ENCODE data around the gene NTRK3.

The NTRK3 gene

DNA sequence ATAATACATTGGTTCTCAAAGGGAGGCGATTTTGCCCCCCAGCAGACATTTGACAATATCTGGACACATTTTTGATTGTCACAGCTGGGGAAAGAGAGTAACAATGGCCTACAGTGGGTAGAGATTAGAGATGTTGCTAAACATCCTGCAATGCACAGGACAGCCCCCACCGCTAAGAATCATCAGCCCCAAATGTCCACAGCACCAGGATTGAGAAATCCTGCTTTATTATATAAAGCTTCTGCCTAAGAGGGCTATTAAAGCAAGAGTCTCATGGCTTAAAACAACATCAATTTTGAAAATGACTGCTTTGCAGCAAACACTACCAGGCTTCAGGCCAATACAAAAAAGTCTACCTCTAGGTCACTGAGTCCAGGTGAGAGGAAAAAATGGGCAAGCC, 68.2 kb downstream of the NTRK3 start:
- H3K9me3 ChIP-seq (ENCODE audit: control insufficient read depth in 2 of 2, low read length in 2 of 2) = no peaks in the 10 kb centered on the region
- no peak overlapping the region for H3K9ac ChIP-seq (ENCODE audit: low read depth in 1 of 2, low read length in 2 of 2)
- H3K27ac ChIP-seq (ENCODE audit: low read depth in 2 of 2, low read length in 2 of 2) = no peak overlapping the region
- H3K4me1 ChIP-seq (ENCODE audit: control insufficient read depth in 2 of 2, insufficient read depth in 2 of 2, low read length in 2 of 2) = no peaks in the 10 kb centered on the region
- no peaks in the 10 kb centered on the region for H3K36me3 ChIP-seq (ENCODE audit: control insufficient read depth in 2 of 2, insufficient read depth in 2 of 2, low read length in 2 of 2)
- no peaks in the 10 kb centered on the region for H3K27me3 ChIP-seq (ENCODE audit: control insufficient read depth in 2 of 2, insufficient read depth in 2 of 2, low read length in 2 of 2)
- H3K4me3 ChIP-seq (ENCODE audit: low read length in 2 of 2) = no peak overlapping the region

DNA sequence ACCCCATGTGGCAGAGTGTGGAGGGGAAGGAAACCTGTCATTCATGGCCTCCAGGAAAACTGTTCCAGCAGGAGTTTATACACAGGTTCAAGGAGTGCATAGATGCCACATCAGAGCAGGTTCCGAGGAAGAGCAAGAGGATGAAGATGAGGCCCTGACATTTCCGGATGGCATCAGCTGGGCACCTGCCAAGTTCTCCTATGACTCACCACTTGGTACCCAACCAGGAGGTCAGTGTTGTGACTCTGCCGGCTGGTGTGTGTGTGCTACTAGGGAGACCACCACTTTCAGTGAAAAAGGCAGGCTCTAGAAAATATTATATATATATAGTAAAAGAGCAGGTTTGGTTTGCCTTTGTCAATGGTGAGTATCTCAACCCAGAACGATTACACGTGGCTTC, 69.3 kb downstream of the NTRK3 start:
- Histone ChIP-seq H3K27me3 (ENCODE audit: control insufficient read depth in 2 of 2, insufficient read depth in 2 of 2, low read length in 2 of 2) (no peaks in the 10 kb centered on the region), H3K36me3 (ENCODE audit: control insufficient read depth in 2 of 2, insufficient read depth in 2 of 2, low read length in 2 of 2) (no peaks in the 10 kb centered on the region), H3K9me3 (ENCODE audit: control insufficient read depth in 2 of 2, low read length in 2 of 2) (no peaks in the 10 kb centered on the region), H3K9ac (ENCODE audit: low read depth in 1 of 2, low read length in 2 of 2) (no peak overlapping the region), H3K4me3 (ENCODE audit: low read length in 2 of 2) (no peak overlapping the region), H3K4me1 (ENCODE audit: control insufficient read depth in 2 of 2, insufficient read depth in 2 of 2, low read length in 2 of 2) (no peaks in the 10 kb centered on the region), H3K27ac (ENCODE audit: low read depth in 2 of 2, low read length in 2 of 2) (no peak overlapping the region)

GRCh38 chr15:88185584-88185983, 71.0 kb downstream of the NTRK3 start:
- Histone ChIP-seq H3K9ac (ENCODE audit: low read depth in 1 of 2, low read length in 2 of 2) (no peak overlapping the region), H3K4me3 (ENCODE audit: low read length in 2 of 2) (no peak overlapping the region), H3K36me3 (ENCODE audit: control insufficient read depth in 2 of 2, insufficient read depth in 2 of 2, low read length in 2 of 2) (no peaks in the 10 kb centered on the region), H3K27me3 (ENCODE audit: control insufficient read depth in 2 of 2, insufficient read depth in 2 of 2, low read length in 2 of 2) (no peaks in the 10 kb centered on the region), H3K4me1 (ENCODE audit: control insufficient read depth in 2 of 2, insufficient read depth in 2 of 2, low read length in 2 of 2) (no peaks in the 10 kb centered on the region), H3K9me3 (ENCODE audit: control insufficient read depth in 2 of 2, low read length in 2 of 2) (no peaks in the 10 kb centered on the region), H3K27ac (ENCODE audit: low read depth in 2 of 2, low read length in 2 of 2) (no peak overlapping the region)

DNA sequence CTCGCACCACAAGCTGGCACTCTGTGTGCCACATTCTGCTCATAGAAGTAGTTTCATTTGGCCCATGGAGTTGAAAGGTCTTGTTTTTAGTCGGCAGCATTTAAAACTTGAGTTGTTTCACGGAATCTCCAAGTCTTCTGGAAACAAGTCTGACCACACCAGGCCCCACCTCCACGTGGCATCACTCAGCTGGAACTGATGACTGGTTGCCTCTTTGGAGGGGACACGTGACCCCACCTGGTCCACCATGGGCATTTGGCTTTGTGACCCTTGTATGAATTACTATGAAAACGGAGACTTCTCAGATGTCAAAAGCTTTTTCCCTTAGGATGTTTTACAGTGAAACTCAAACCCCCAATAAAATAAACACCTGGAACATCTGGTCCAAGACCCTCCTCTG, 74.9 kb downstream of the NTRK3 start:
- Histone ChIP-seq H3K27me3 (ENCODE audit: control insufficient read depth in 2 of 2, insufficient read depth in 2 of 2, low read length in 2 of 2) (no peaks in the 10 kb centered on the region), H3K4me3 (ENCODE audit: low read length in 2 of 2) (no peak overlapping the region), H3K36me3 (ENCODE audit: control insufficient read depth in 2 of 2, insufficient read depth in 2 of 2, low read length in 2 of 2) (no peaks in the 10 kb centered on the region), H3K4me1 (ENCODE audit: control insufficient read depth in 2 of 2, insufficient read depth in 2 of 2, low read length in 2 of 2) (no peaks in the 10 kb centered on the region), H3K9ac (ENCODE audit: low read depth in 1 of 2, low read length in 2 of 2) (no peak overlapping the region), H3K9me3 (ENCODE audit: control insufficient read depth in 2 of 2, low read length in 2 of 2) (no peaks in the 10 kb centered on the region), H3K27ac (ENCODE audit: low read depth in 2 of 2, low read length in 2 of 2) (no peak overlapping the region)

- Histone ChIP-seq H3K9ac (ENCODE audit: low read depth in 1 of 2, low read length in 2 of 2) (no peak overlapping the region), H3K36me3 (ENCODE audit: control insufficient read depth in 2 of 2, insufficient read depth in 2 of 2, low read length in 2 of 2) (no peaks in the 10 kb centered on the region), H3K4me1 (ENCODE audit: control insufficient read depth in 2 of 2, insufficient read depth in 2 of 2, low read length in 2 of 2) (no peaks in the 10 kb centered on the region), H3K4me3 (ENCODE audit: low read length in 2 of 2) (no peak overlapping the region), H3K9me3 (ENCODE audit: control insufficient read depth in 2 of 2, low read length in 2 of 2) (no peaks in the 10 kb centered on the region), H3K27ac (ENCODE audit: low read depth in 2 of 2, low read length in 2 of 2) (no peak overlapping the region), H3K27me3 (ENCODE audit: control insufficient read depth in 2 of 2, insufficient read depth in 2 of 2, low read length in 2 of 2) (no peaks in the 10 kb centered on the region)
These were observed 77.0 kb downstream of the NTRK3 start for GRCh38 chr15:88179562-88179961.

DNA sequence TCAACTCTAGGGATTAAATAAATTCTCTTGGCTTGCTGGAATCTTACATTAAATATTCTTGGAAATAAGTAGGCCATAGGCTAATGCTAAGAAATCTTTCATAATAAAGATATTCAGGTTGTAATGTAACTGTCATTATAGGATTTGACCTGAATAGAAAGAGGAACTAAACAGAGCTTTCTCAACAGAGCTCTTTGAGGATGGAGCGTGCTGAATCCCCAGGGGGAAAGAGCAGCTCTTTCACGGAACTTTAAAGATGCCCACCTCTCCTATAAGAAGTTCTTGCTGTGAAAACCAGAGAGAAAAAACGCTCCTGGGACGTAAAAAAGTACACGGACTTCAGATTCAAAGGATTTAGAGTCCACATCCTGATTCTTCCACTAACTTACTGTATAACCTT, 77.9 kb downstream of the NTRK3 start:
- Histone ChIP-seq H3K27me3 (ENCODE audit: control insufficient read depth in 2 of 2, insufficient read depth in 2 of 2, low read length in 2 of 2) (no peaks in the 10 kb centered on the region), H3K9me3 (ENCODE audit: control insufficient read depth in 2 of 2, low read length in 2 of 2) (no peaks in the 10 kb centered on the region), H3K36me3 (ENCODE audit: control insufficient read depth in 2 of 2, insufficient read depth in 2 of 2, low read length in 2 of 2) (no peaks in the 10 kb centered on the region), H3K4me3 (ENCODE audit: low read length in 2 of 2) (no peak overlapping the region), H3K4me1 (ENCODE audit: control insufficient read depth in 2 of 2, insufficient read depth in 2 of 2, low read length in 2 of 2) (no peaks in the 10 kb centered on the region), H3K27ac (ENCODE audit: low read depth in 2 of 2, low read length in 2 of 2) (no peak overlapping the region), H3K9ac (ENCODE audit: low read depth in 1 of 2, low read length in 2 of 2) (no peak overlapping the region)

- Histone ChIP-seq H3K27me3 (ENCODE audit: control insufficient read depth in 2 of 2, insufficient read depth in 2 of 2, low read length in 2 of 2) (no peaks in the 10 kb centered on the region), H3K36me3 (ENCODE audit: control insufficient read depth in 2 of 2, insufficient read depth in 2 of 2, low read length in 2 of 2) (no peaks in the 10 kb centered on the region), H3K4me1 (ENCODE audit: control insufficient read depth in 2 of 2, insufficient read depth in 2 of 2, low read length in 2 of 2) (no peaks in the 10 kb centered on the region), H3K9ac (ENCODE audit: low read depth in 1 of 2, low read length in 2 of 2) (no peak overlapping the region), H3K27ac (ENCODE audit: low read depth in 2 of 2, low read length in 2 of 2) (no peak overlapping the region), H3K4me3 (ENCODE audit: low read length in 2 of 2) (no peak overlapping the region), H3K9me3 (ENCODE audit: control insufficient read depth in 2 of 2, low read length in 2 of 2) (no peaks in the 10 kb centered on the region)
These were observed 79.1 kb downstream of the NTRK3 start for GRCh38 chr15:88177451-88177850.

DNA sequence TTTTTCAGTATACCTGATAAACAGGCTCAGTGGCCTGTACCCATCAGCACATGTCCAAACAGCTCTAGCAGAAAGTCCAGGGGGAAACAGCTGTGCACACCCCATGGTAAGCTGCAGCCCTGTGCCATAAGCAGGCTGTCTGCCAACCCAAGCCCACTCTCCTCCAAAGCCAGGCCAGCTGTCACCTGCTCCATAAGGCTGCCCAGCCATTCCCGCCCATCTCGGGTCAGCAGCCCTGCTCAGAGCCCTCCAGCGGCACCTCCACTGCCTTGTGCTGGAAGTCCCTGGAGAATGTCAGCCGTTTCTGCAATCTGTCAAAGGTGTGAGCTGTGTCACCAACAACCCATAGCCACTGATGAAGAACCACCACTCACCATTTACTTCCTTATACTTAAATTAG, 82.0 kb downstream of the NTRK3 start:
- H3K27me3 ChIP-seq (ENCODE audit: control insufficient read depth in 2 of 2, insufficient read depth in 2 of 2, low read length in 2 of 2) = no peaks in the 10 kb centered on the region
- no peak overlapping the region for H3K27ac ChIP-seq (ENCODE audit: low read depth in 2 of 2, low read length in 2 of 2)
- no peaks in the 10 kb centered on the region for H3K4me1 ChIP-seq (ENCODE audit: control insufficient read depth in 2 of 2, insufficient read depth in 2 of 2, low read length in 2 of 2)
- no peak overlapping the region for H3K4me3 ChIP-seq (ENCODE audit: low read length in 2 of 2)
- no peaks in the 10 kb centered on the region for H3K9me3 ChIP-seq (ENCODE audit: control insufficient read depth in 2 of 2, low read length in 2 of 2)
- no peaks in the 10 kb centered on the region for H3K36me3 ChIP-seq (ENCODE audit: control insufficient read depth in 2 of 2, insufficient read depth in 2 of 2, low read length in 2 of 2)
- H3K9ac ChIP-seq (ENCODE audit: low read depth in 1 of 2, low read length in 2 of 2) = no peak overlapping the region

DNA sequence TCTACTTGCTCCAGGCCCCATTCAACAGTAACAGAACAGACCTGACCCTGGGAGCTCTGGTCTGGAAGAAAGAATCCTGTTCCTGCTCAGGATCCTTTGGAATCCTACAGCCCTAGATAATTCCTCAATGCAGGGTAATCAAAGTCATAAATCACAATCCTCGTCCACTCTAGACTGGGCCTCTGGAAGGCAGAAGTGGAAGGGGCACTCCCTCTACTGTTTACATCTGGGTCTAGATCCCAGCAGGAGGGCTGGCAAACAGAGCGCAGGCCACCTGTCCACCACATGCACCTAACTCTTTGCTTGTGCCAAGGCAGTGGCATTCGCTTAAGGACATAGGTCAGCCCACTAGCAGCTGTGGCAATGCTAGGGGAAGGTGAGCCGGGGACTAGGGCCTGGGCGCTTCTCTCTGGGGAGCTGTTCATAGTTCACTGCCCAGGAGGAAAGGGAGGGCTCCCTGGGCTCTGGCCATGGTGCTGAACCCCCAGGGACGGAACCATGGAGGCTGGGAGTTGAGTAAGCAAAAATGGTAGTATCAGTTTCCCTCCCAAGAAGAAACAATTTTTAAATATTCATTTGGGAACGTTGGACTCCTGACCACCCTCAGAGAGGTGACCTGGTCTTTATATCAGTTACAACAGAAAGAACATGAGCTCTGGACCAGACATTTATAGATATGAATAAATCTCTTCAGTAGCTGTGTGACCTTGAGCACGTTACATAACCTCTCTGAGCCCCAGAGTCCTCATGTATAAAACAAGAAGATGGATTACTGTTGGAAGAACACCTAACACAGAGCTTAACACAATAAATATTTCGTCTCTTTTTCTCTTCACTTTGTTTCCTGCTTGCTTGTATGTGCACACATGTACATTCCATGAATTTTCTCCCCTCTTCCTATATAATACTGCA, 90.2 kb downstream of the NTRK3 start:
- H3K9me3 ChIP-seq (ENCODE audit: control insufficient read depth in 2 of 2, low read length in 2 of 2) = no peaks in the 10 kb centered on the region
- H3K36me3 ChIP-seq (ENCODE audit: control insufficient read depth in 2 of 2, insufficient read depth in 2 of 2, low read length in 2 of 2) = no peaks in the 10 kb centered on the region
- H3K9ac ChIP-seq (ENCODE audit: low read depth in 1 of 2, low read length in 2 of 2) = no peak overlapping the region
- H3K4me1 ChIP-seq (ENCODE audit: control insufficient read depth in 2 of 2, insufficient read depth in 2 of 2, low read length in 2 of 2) = no peaks in the 10 kb centered on the region
- H3K27me3 ChIP-seq (ENCODE audit: control insufficient read depth in 2 of 2, insufficient read depth in 2 of 2, low read length in 2 of 2) = no peaks in the 10 kb centered on the region
- H3K27ac ChIP-seq (ENCODE audit: low read depth in 2 of 2, low read length in 2 of 2) = no peak overlapping the region
- no peak overlapping the region for H3K4me3 ChIP-seq (ENCODE audit: low read length in 2 of 2)

GRCh38 chr15:88161636-88162035, 94.9 kb downstream of the NTRK3 start:
- H3K4me1 ChIP-seq (ENCODE audit: control insufficient read depth in 2 of 2, insufficient read depth in 2 of 2, low read length in 2 of 2) = no peaks in the 10 kb centered on the region
- no peak overlapping the region for H3K27ac ChIP-seq (ENCODE audit: low read depth in 2 of 2, low read length in 2 of 2)
- no peak overlapping the region for H3K4me3 ChIP-seq (ENCODE audit: low read length in 2 of 2)
- no peak overlapping the region for H3K9ac ChIP-seq (ENCODE audit: low read depth in 1 of 2, low read length in 2 of 2)
- no peaks in the 10 kb centered on the region for H3K27me3 ChIP-seq (ENCODE audit: control insufficient read depth in 2 of 2, insufficient read depth in 2 of 2, low read length in 2 of 2)
- no peaks in the 10 kb centered on the region for H3K36me3 ChIP-seq (ENCODE audit: control insufficient read depth in 2 of 2, insufficient read depth in 2 of 2, low read length in 2 of 2)
- no peaks in the 10 kb centered on the region for H3K9me3 ChIP-seq (ENCODE audit: control insufficient read depth in 2 of 2, low read length in 2 of 2)

Data from mucosa of rectum (tissue), 2 donors.